GM12865 (cell line): ENCODE results near the gene KRTAP5-7.
"Not testable (repeated sequence)": the region's sequence is repeated elsewhere in the genome, so short reads cannot be mapped to it uniquely, and the experiment has no call there.

Source experiments
- DNase-seq: peaks from one replicate; pipeline ENCODE4 v3.0.0; 2010; ENCODE audit warnings: low read depth
- H3K4me3 ChIP-seq: 2 replicates; pipeline ENCODE4 v1.5.1; 2011; ENCODE audit warnings: mild to moderate bottlenecking, low read depth, low read length, control low read depth
- TF ChIP-seq, protein P1 (sequence below): IDR thresholded peaks from 2 replicates; pipeline ENCODE4 v1.5.1; 2011; ENCODE audit warnings: low read length, control low read depth, low read depth, inconsistent platforms; ENCODE audit not compliant: insufficient read depth; ENCODE audit errors: missing control alignments

The KRTAP5-7 gene

GRCh38 chr11:71572811-71573210 lies 45.7 kb downstream of the KRTAP5-7 start:
- TF ChIP-seq, protein P1, sequence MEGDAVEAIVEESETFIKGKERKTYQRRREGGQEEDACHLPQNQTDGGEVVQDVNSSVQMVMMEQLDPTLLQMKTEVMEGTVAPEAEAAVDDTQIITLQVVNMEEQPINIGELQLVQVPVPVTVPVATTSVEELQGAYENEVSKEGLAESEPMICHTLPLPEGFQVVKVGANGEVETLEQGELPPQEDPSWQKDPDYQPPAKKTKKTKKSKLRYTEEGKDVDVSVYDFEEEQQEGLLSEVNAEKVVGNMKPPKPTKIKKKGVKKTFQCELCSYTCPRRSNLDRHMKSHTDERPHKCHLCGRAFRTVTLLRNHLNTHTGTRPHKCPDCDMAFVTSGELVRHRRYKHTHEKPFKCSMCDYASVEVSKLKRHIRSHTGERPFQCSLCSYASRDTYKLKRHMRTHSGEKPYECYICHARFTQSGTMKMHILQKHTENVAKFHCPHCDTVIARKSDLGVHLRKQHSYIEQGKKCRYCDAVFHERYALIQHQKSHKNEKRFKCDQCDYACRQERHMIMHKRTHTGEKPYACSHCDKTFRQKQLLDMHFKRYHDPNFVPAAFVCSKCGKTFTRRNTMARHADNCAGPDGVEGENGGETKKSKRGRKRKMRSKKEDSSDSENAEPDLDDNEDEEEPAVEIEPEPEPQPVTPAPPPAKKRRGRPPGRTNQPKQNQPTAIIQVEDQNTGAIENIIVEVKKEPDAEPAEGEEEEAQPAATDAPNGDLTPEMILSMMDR = no peak
- H3K4me3 ChIP-seq = no peak overlapping the region
- no peak for DNase-seq

GRCh38 chr11:71574418-71574817 lies 47.4 kb downstream of the KRTAP5-7 start:
- H3K4me3 ChIP-seq = no peak overlapping the region
- no peak for DNase-seq
- TF ChIP-seq, protein P1 = no peak

DNA sequence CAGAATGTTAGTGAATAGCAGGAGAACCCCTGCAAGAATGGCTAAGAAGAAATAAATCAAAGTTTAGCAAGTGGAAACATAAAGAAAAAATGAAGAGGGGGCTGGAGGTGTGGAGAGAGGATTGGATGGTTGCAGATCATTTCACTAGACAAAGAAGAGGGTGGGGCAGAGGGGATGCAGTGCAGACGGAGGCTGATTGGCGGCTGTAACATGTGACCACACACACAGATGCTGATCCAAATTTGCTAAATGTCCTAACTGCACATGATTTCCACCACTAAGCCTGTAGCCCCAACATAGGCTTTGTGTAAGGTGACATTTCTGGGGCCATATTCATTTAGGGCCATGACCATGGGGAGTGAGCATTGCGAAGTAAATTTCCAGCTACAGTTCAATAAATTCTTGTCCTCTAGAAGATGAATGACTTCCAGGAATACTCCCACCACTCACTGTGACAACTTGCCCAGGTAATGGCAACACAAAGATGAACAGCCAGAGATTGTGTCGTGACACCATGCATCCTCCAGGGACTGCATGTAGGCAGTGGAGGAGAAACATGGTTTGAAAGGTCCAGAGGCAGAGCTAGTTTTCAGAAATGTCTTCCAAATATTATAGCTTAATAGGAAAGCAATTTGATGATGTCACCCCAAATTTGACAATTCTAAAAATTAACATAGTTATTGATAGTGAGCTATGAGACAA lies 48.8 kb downstream of the KRTAP5-7 start:
- TF ChIP-seq, protein P1 = no peak
- no peak overlapping the region for H3K4me3 ChIP-seq
- no peak for DNase-seq

GRCh38 chr11:71576688-71577465 lies 49.8 kb downstream of the KRTAP5-7 start:
- DNase-seq, H3K4me3 ChIP-seq: not testable (repeated sequence)

- no peak for DNase-seq
- no peak overlapping the region for H3K4me3 ChIP-seq
- TF ChIP-seq, protein P1 = no peak
Measured at GRCh38 chr11:71577469-71578004, 50.5 kb downstream of the KRTAP5-7 start.
